K562 (cell line): ENCODE measurements around the gene GMDS. TPM values are rescaled to one million over a fixed set of nuclear protein-coding genes. Genes with fewer than 3 reads are reported as not detected.

ENCODE experiments used
- ATAC-seq: fragments of 200-7000 bp; cut with Tn5 transposase; 3 replicates; pipeline ENCODE4 v1.9.1; 2020; ENCODE audit warnings: moderate library complexity
- BruUV-seq: library from RNA; stranded (reverse); fragments of 400-500 nt; replicated peaks from 2 replicates; lab custom pipeline; 2021; lab: Mats Ljungman, UMichigan
- CTCF ChIA-PET: fragments of 300-600 bp; formaldehyde crosslinking; extraction: SDS; loops from one replicate; lab custom pipeline; 2021; ENCODE audit warnings: low intra/inter-chr PET ratio; lab: Yijun Ruan, JAX
- POLR2A ChIA-PET: fragments of 300-600, 350-650 bp; sonication (Branson Sonifier 250); formaldehyde crosslinking; extraction: SDS; loops from one replicate; lab custom pipeline; 2021; ENCODE audit warnings: antibody characterized with exemption, inconsistent platforms; lab: Yijun Ruan, JAX
- DNase-seq, 4 experiments: peaks; one replicate each; pipeline versions ENCODE4 v3.0.0 to v3.0.0-alpha.2; 2011 to 2018; ENCODE audit warnings: low spot score in 3 of 4, mixed read lengths in 3 of 4; ENCODE audit errors: extremely low read depth in 1 of 4
- FAIRE-seq: peaks from 2 replicates; lab custom pipeline; 2011; peaks lifted over from hg19 to GRCh38; lab: Jason Lieb, UNC
- H2AFZ ChIP-seq: 2 replicates; pipeline ENCODE4 v1.6.0; 2011; ENCODE audit warnings: low read depth, low read length, control low read depth, inconsistent platforms
- H3K27ac ChIP-seq: fragments of 200-600 bp; 3 replicates; pipeline ENCODE4 v1.8.0; 2011; ENCODE audit warnings: low read depth, mild to moderate bottlenecking, control low read depth, inconsistent platforms, low read length, moderate library complexity, mixed read lengths; ENCODE audit errors: extremely low read depth
- H3K27me3 ChIP-seq, 2 experiments: fragments of 300-600 bp in 1 of 2; 2 replicates in 1 of 2; 3 replicates in 1 of 2; pipeline versions ENCODE4 v1.6.0 to v1.8.0; 2011; ENCODE audit warnings: inconsistent platforms in 2 of 2, low read length in 2 of 2, mild to moderate bottlenecking in 1 of 2, mixed read lengths in 1 of 2, moderate library complexity in 1 of 2; ENCODE audit not compliant: control insufficient read depth in 2 of 2, insufficient read depth in 2 of 2
- H3K36me3 ChIP-seq: fragments of 300-600 bp; 3 replicates; pipeline ENCODE4 v1.8.0; 2011; ENCODE audit warnings: mild to moderate bottlenecking, low read length, inconsistent platforms; ENCODE audit not compliant: control insufficient read depth, insufficient read depth
- H3K4me1 ChIP-seq, 2 experiments: fragments of 200-600 bp in 1 of 2; replicated peaks in 1 of 2; 2 replicates in 1 of 2; 3 replicates in 1 of 2; pipeline versions ENCODE4 v1.5.1 to v1.8.0; 2011; ENCODE audit warnings: inconsistent platforms in 2 of 2, low read length in 2 of 2, mild to moderate bottlenecking in 1 of 2, mixed read lengths in 1 of 2, moderate library complexity in 1 of 2; ENCODE audit not compliant: control insufficient read depth in 2 of 2, insufficient read depth in 2 of 2
- H3K4me2 ChIP-seq: 2 replicates; pipeline ENCODE4 v1.6.1; 2011; ENCODE audit warnings: low read length, control low read depth, inconsistent platforms, mixed read lengths; ENCODE audit not compliant: insufficient read depth
- H3K4me3 ChIP-seq: fragments of 200-600 bp; sonication (generic), shearing (Covaris generic); 2 replicates; pipeline ENCODE4 v1.5.1; 2016; ENCODE audit warnings: control low read depth, inconsistent platforms
- H3K79me2 ChIP-seq: fragments of 200-600 bp; 3 replicates; pipeline ENCODE4 v1.8.0; 2011; ENCODE audit warnings: low read length, inconsistent platforms; ENCODE audit not compliant: control insufficient read depth, insufficient read depth
- H3K9ac ChIP-seq, 2 experiments: 2 replicates each; pipeline versions ENCODE4 v1.6.0 to v1.6.1; 2011; ENCODE audit warnings: low read depth in 2 of 2, low read length in 2 of 2, control low read depth in 1 of 2, inconsistent platforms in 1 of 2, mild to moderate bottlenecking in 1 of 2, mixed read lengths in 1 of 2; ENCODE audit not compliant: insufficient read depth in 1 of 2
- H3K9me1 ChIP-seq: one replicate; pipeline ENCODE4 v1.6.0; 2011; ENCODE audit warnings: inconsistent platforms, mild to moderate bottlenecking, low read length, moderate library complexity; ENCODE audit not compliant: control insufficient read depth, insufficient read depth
- H3K9me3 ChIP-seq: replicated peaks from 2 replicates; pipeline ENCODE4 v1.5.1; 2011; ENCODE audit warnings: low read depth, low read length, inconsistent platforms; ENCODE audit not compliant: control insufficient read depth, insufficient read depth
- H4K20me1 ChIP-seq: replicated peaks from 2 replicates; pipeline ENCODE4 v1.6.1; 2011; ENCODE audit warnings: low read length, inconsistent platforms, mixed read lengths; ENCODE audit not compliant: control insufficient read depth, insufficient read depth
- BRD9 ChIP-seq: fragments of 450-650 bp; IDR thresholded peaks from 2 replicates; pipeline ENCODE4 v1.6.1; 2018; ENCODE audit warnings: low read depth; ENCODE audit not compliant: partially characterized antibody
- CBFA2T2 ChIP-seq: fragments of 450-650 bp; conservative IDR thresholded peaks from 2 replicates; pipeline ENCODE4 v1.6.1; 2017; ENCODE audit warnings: mild to moderate bottlenecking
- CBFB ChIP-seq: sonication (generic); formaldehyde crosslinking; IDR thresholded peaks from 2 replicates; pipeline ENCODE4 v1.4.0; 2020; ENCODE audit warnings: mild to moderate bottlenecking, missing genetic modification reagents
- CCNT2 ChIP-seq: IDR thresholded peaks from 2 replicates; pipeline ENCODE4 v1.6.1; 2011; ENCODE audit warnings: borderline replicate concordance, low read depth, mild to moderate bottlenecking, moderate library complexity, mixed read lengths, low read length; ENCODE audit not compliant: insufficient read length; ENCODE audit errors: extremely low read depth
- CHD1 ChIP-seq: fragments of 200-600 bp; sonication (generic); IDR thresholded peaks from one replicate; pipeline ENCODE4 v1.6.1; 2012; ENCODE audit warnings: mild to moderate bottlenecking, moderate library complexity, low read length, inconsistent platforms
- EP400 ChIP-seq: fragments of 450-650 bp; IDR thresholded peaks from 2 replicates; pipeline ENCODE4 v1.6.1; 2017; ENCODE audit warnings: antibody characterized with exemption, mild to moderate bottlenecking, moderate library complexity
- HDAC1 ChIP-seq, 2 experiments: fragments of 450-650 bp; IDR thresholded peaks; 2 replicates each; pipeline ENCODE4 v1.6.1; 2016 to 2017; ENCODE audit warnings: inconsistent platforms in 1 of 2, mild to moderate bottlenecking in 1 of 2, moderate library complexity in 1 of 2
- L3MBTL2 ChIP-seq: fragments of 450-650 bp; IDR thresholded peaks from 2 replicates; pipeline ENCODE4 v1.6.1; 2016; ENCODE audit warnings: mild to moderate bottlenecking, moderate library complexity
- MAX ChIP-seq: sonication (generic); formaldehyde crosslinking; IDR thresholded peaks from 2 replicates; pipeline ENCODE4 v1.9.0; 2022; ENCODE audit warnings: mild to moderate bottlenecking, missing genetic modification reagents
- MLLT1 ChIP-seq, 2 experiments: fragments of 450-650 bp; IDR thresholded peaks; 2 replicates each; pipeline ENCODE4 v1.6.1; 2016
- NCOR1 ChIP-seq: fragments of 450-650 bp; IDR thresholded peaks from 2 replicates; pipeline ENCODE4 v1.6.1; 2016; ENCODE audit warnings: mild to moderate bottlenecking, moderate library complexity
- POLR2AphosphoS5 ChIP-seq: IDR thresholded peaks from 2 replicates; pipeline ENCODE4 v1.6.1; 2011; ENCODE audit warnings: mild to moderate bottlenecking, low read depth, low read length, moderate library complexity; ENCODE audit not compliant: control insufficient read depth, insufficient read depth
- SIN3A ChIP-seq, 2 experiments: fragments of 150-350 bp in 1 of 2; IDR thresholded peaks; 2 replicates each; pipeline ENCODE4 v1.6.1; 2011 to 2016; ENCODE audit warnings: borderline replicate concordance in 2 of 2, low read depth in 2 of 2, low read length in 2 of 2, mild to moderate bottlenecking in 2 of 2, moderate library complexity in 2 of 2; ENCODE audit not compliant: control insufficient read depth in 1 of 2
- SMARCA5 ChIP-seq: fragments of 450-650 bp; IDR thresholded peaks from 2 replicates; pipeline ENCODE4 v1.6.1; 2016
- STAT5A ChIP-seq: IDR thresholded peaks from 2 replicates; pipeline ENCODE4 v1.6.1; 2012; ENCODE audit warnings: low read length, inconsistent platforms, borderline replicate concordance
- TAL1 ChIP-seq: fragments of 450-650 bp; IDR thresholded peaks from 2 replicates; pipeline ENCODE4 v1.6.1; 2016; ENCODE audit warnings: mild to moderate bottlenecking
- TCF3 ChIP-seq: sonication (generic); formaldehyde crosslinking; IDR thresholded peaks from 2 replicates; pipeline ENCODE4 v1.4.0; 2020; ENCODE audit warnings: mild to moderate bottlenecking, missing genetic modification reagents
- TEAD4 ChIP-seq, 2 experiments: sonication (generic) in 1 of 2; formaldehyde crosslinking in 1 of 2; IDR thresholded peaks; 2 replicates each; pipeline versions ENCODE4 v1.6.1 to v1.8.0; 2012 to 2022; ENCODE audit warnings: borderline replicate concordance in 1 of 2, inconsistent platforms in 1 of 2, low read length in 1 of 2, mild to moderate bottlenecking in 1 of 2, missing genetic modification reagents in 1 of 2
- TFAP4 ChIP-seq: sonication (generic); formaldehyde crosslinking; IDR thresholded peaks from 2 replicates; pipeline ENCODE4 v1.8.0; 2022; ENCODE audit warnings: missing genetic modification reagents, mild to moderate bottlenecking, moderate library complexity, borderline replicate concordance
- ZNF354B ChIP-seq: fragments of 250-450 bp; sonication (Bioruptor Pico); IDR thresholded peaks from 2 replicates; pipeline ENCODE4 v1.4.0; 2020
- ZNF696 ChIP-seq: fragments of 250-450 bp; sonication (Bioruptor Pico); conservative IDR thresholded peaks from 2 replicates; pipeline ENCODE4 v1.4.0; 2020; ENCODE audit warnings: mild to moderate bottlenecking, moderate library complexity
- WGBS: fragments of 100-300 bp; shearing (Covaris generic); methylation state at CpG from one replicate; pipeline ENCODE4 v1.1.6; 2016; ENCODE audit warnings: low coverage, mixed read lengths; ENCODE audit not compliant: insufficient coverage; ENCODE audit errors: missing lambda C conversion rate; 5-methylcytosine and 5-hydroxymethylcytosine counted together
- in situ Hi-C: fragments of 300-500 bp; cut with MboI; formaldehyde crosslinking; loops from 4 replicates; pipeline ENCODE4 v1.15.0; 2018; ENCODE audit warnings: inconsistent platforms, mixed read lengths
- intact Hi-C: fragments of 100-400 bp; cut with micrococcal nuclease; formaldehyde crosslinking; loops from 2 replicates; pipeline ENCODE4 v1.14.2; 2022
- polyA plus RNA-seq, 8 experiments: library from polyadenylated mRNA; depleted of rRNA in 4 of 8; stranded (reverse) in 5 of 8; unstranded in 3 of 8; fragments of >200 nt; fragmentation: Nextera tagmentation in 2 of 8; fragmentation: Illumina TruSeq in 1 of 8; extraction: Ambion mirVana in 2 of 8; extraction: Trizol in 1 of 8; gene quantifications; 2 replicates each; pipeline versions ENCODE4 v1.2.1 to v1.2.3, GENCODE V29; 2011 to 2014; ENCODE audit warnings: inconsistent platforms in 1 of 8, missing spikeins in 1 of 8
- total RNA-seq, 7 experiments: library from RNA; depleted of rRNA in 6 of 7; stranded (reverse); fragments of >200 nt in 6 of 7; fragmentation: Illumina TruSeq in 2 of 7; extraction: Trizol in 2 of 7; gene quantifications; 2 replicates each; pipeline versions ENCODE4 v1.2.1 to v1.2.3, GENCODE V29; 2011 to 2021; ENCODE audit warnings: low replicate concordance in 1 of 7

GMDS gene
- total and polyA plus RNA-seq, 9 of the 15 experiments (the other 6 are each of a cell fraction or from before 2014, with no cell fraction given) = 0.48 to 31.8 (median 13.4) TPM

GRCh38 chr6:1702580-1703051, 542.8 kb downstream of the GMDS start:
- no peaks in the 10 kb centered on the region for H3K79me2 ChIP-seq
- peak overlapping the region; percentile 75 for H3K4me2 ChIP-seq
- no peaks in the 10 kb centered on the region for H3K36me3 ChIP-seq
- ATAC-seq = peak; percentile 66
- in situ Hi-C loops = no loop called here
- CTCF ChIA-PET = no interaction called here
- H3K27me3 ChIP-seq = peaks cover 6 to 27% of the 10 kb centered on the region in 2 experiments; a peak in 2 of 5 replicates
- no TSS peak for BruUV-seq
- intact Hi-C loops = no loop called here
- H3K9me3 ChIP-seq = no peaks in the 10 kb centered on the region
- WGBS = 2% methylated on average over 8 of the region's 8 CpGs
- H3K27ac ChIP-seq = peak overlapping the region; percentile 23; the same call in 1 of the 3 replicates
- H4K20me1 ChIP-seq = peaks cover 4% of the 10 kb centered on the region; the same call in 1 of the 2 replicates
- no peak overlapping the region for H3K4me3 ChIP-seq
- peak; percentile 57 to 67 (median 64) for DNase-seq
- H3K9me1 ChIP-seq = no peaks in the 10 kb centered on the region
- peaks cover 25 to 26% of the 10 kb centered on the region in 2 experiments; a peak in 4 of 5 replicates for H3K4me1 ChIP-seq
- H2AFZ ChIP-seq = no peak overlapping the region
- POLR2A ChIA-PET = interaction anchor here (0.6 to 2.0 kb wide), 8 partner anchors 10 to 863 kb away, joined by 3 to 10 read pairs (median 4); no protein-coding TSS in a partner anchor
- FAIRE-seq = peak; percentile 89
- H3K9ac ChIP-seq = no peak overlapping the region
- TF ChIP-seq TEAD4 (IDR thresholded peaks at IDR 0.05; ENCODE audit: low read length) (peak; percentile 47; the same call in 1 of the 2 replicates), TEAD4 (CRISPR knock-in tag; IDR thresholded peaks at IDR 0.05; ENCODE audit: borderline replicate concordance) (no peak), ZNF354B (CRISPR knock-in tag) (no peak), EP400 (no peak), L3MBTL2 (peak; percentile 29; the same call in 1 of the 2 replicates), BRD9 (no peak), ZNF696 (no peak), MAX (CRISPR knock-in tag) (peak; percentile 51; the same call in 1 of the 2 replicates), POLR2AphosphoS5 (0 out of 2 replicates have a peak, but pooled peaks have one; percentile 21), MLLT1 (IDR thresholded peaks at IDR 0.05) (no peak), NCOR1 (peak; percentile 40; the same call in 1 of the 2 replicates), SIN3A (IDR thresholded peaks at IDR 0.05; ENCODE audit: borderline replicate concordance in 2 of 2, control insufficient read depth in 1 of 2, low read depth in 2 of 2, low read length in 2 of 2) (0 out of 4 replicates have a peak, but pooled peaks of 1 of the 2 experiments have one; percentile 26), TCF3 (CRISPR knock-in tag) (peak; percentile 36; the same call in 1 of the 2 replicates), TAL1 (peak; percentile 60; the same call in 1 of the 2 replicates), CBFB (CRISPR knock-in tag) (no peak), SMARCA5 (no peak), CBFA2T2 (peak; percentile 78), CHD1 (peak; percentile 25), STAT5A (peak; percentile 14; the same call in 1 of the 2 replicates), HDAC1 (IDR thresholded peaks at IDR 0.05) (peak in 1 of 2 experiments; percentile 68; a peak in 2 of 4 replicates), TFAP4 (peak; percentile 38; the same call in 1 of the 2 replicates), CCNT2 (peak; percentile 24)
